HG03045 (cell line): Measurements from ENCODE around the gene MAP3K12.
"Not testable (repeated sequence)": the region's sequence is repeated elsewhere in the genome, so short reads cannot be mapped to it uniquely, and the experiment has no call there.

ENCODE experiments used
- ATAC-seq: cut with Tn5 transposase; IDR thresholded peaks from one replicate; pipeline ENCODE4 v1.9.1; 2021; ENCODE audit warnings: mild to moderate bottlenecking, moderate library complexity; ENCODE audit not compliant: unreplicated experiment

The MAP3K12 gene

GRCh38 chr12:53492830-53493609 is 6.2 kb downstream of the MAP3K12 start:
- ATAC-seq, result peak; percentile 90

- no peak for ATAC-seq
Observed at GRCh38 chr12:53492188-53492587, 7.1 kb downstream of the MAP3K12 start.

GRCh38 chr12:53489242-53489864 is 9.9 kb downstream of the MAP3K12 start:
- no peak for ATAC-seq

GRCh38 chr12:53486736-53487487 is 12.3 kb downstream of the MAP3K12 start:
- no peak for ATAC-seq

- no peak for ATAC-seq
Observed at GRCh38 chr12:53485955-53486735, 13.1 kb downstream of the MAP3K12 start.

- ATAC-seq, result no peak
Observed at GRCh38 chr12:53484686-53485575, 14.3 kb downstream of the MAP3K12 start.

- ATAC-seq, result no peak
Observed at GRCh38 chr12:53483979-53484377, 15.3 kb downstream of the MAP3K12 start.

GRCh38 chr12:53483225-53483978 is 15.9 kb downstream of the MAP3K12 start:
- no peak for ATAC-seq

GRCh38 chr12:53482626-53483168 is 16.6 kb downstream of the MAP3K12 start:
- no peak for ATAC-seq

- no peak for ATAC-seq
Observed at GRCh38 chr12:53481939-53482586, 17.2 kb downstream of the MAP3K12 start.

GRCh38 chr12:53481458-53481857 is 17.8 kb downstream of the MAP3K12 start:
- not testable (repeated sequence) for ATAC-seq

- no peak for ATAC-seq
Observed at GRCh38 chr12:53480491-53481442, 18.5 kb downstream of the MAP3K12 start.

- ATAC-seq, result no peak
Observed at GRCh38 chr12:53479331-53479730, 19.9 kb downstream of the MAP3K12 start.

GRCh38 chr12:53478865-53479264 is 20.4 kb downstream of the MAP3K12 start:
- ATAC-seq, result no peak

GRCh38 chr12:53476769-53477209 is 22.5 kb downstream of the MAP3K12 start:
- no peak for ATAC-seq

GRCh38 chr12:53474819-53475218 is 24.4 kb downstream of the MAP3K12 start:
- no peak for ATAC-seq

GRCh38 chr12:53474077-53474476 is 25.2 kb downstream of the MAP3K12 start:
- no peak for ATAC-seq
